Fibroblast of lung (primary cell): ENCODE results near the gene MTRF1. TPM values are rescaled to one million over a fixed set of nuclear protein-coding genes. Genes with fewer than 3 reads are reported as not detected.

Experiments used
- DNase-seq, 2 donors: peaks; one replicate each; pipeline versions ENCODE4 v3.0.0 to v3.0.0-alpha.2; 2010; ENCODE audit warnings: low read depth in 2 of 2
- H2AFZ ChIP-seq: 2 replicates; pipeline ENCODE4 v1.5.1; 2012; ENCODE audit warnings: low read length, control low read depth, inconsistent platforms
- H3K27ac ChIP-seq: 2 replicates; pipeline ENCODE4 v1.5.1; 2011; ENCODE audit warnings: low read length, control low read depth; ENCODE audit not compliant: insufficient read depth
- H3K27me3 ChIP-seq: 2 replicates; pipeline ENCODE4 v1.5.1; 2011; ENCODE audit warnings: mild to moderate bottlenecking, low read length; ENCODE audit not compliant: control insufficient read depth, insufficient read depth
- H3K36me3 ChIP-seq: 2 replicates; pipeline ENCODE4 v1.5.1; 2011; ENCODE audit warnings: low read length; ENCODE audit not compliant: control insufficient read depth, insufficient read depth
- H3K4me1 ChIP-seq: 2 replicates; pipeline ENCODE4 v1.5.1; 2011; ENCODE audit warnings: low read length; ENCODE audit not compliant: control insufficient read depth, insufficient read depth; ENCODE audit errors: extremely low read depth
- H3K4me2 ChIP-seq: 2 replicates; pipeline ENCODE4 v1.5.1; 2011; ENCODE audit warnings: low read length, control low read depth; ENCODE audit not compliant: insufficient read depth; ENCODE audit errors: extremely low read depth
- H3K4me3 ChIP-seq, 4 experiments: fragments of 200-600 bp in 1 of 4; sonication (generic) in 1 of 4; replicated peaks in 1 of 4; 2 replicates each; pipeline ENCODE4 v1.5.1; 2011 to 2016; ENCODE audit warnings: low read length in 4 of 4, low read depth in 3 of 4, mild to moderate bottlenecking in 3 of 4, control low read depth in 2 of 4, inconsistent platforms in 1 of 4, mixed read lengths in 1 of 4; ENCODE audit not compliant: insufficient read depth in 1 of 4; ENCODE audit errors: control extremely low read depth in 1 of 4
- H3K79me2 ChIP-seq: 2 replicates; pipeline ENCODE4 v1.5.1; 2012; ENCODE audit warnings: mild to moderate bottlenecking, low read length, inconsistent platforms; ENCODE audit not compliant: control insufficient read depth, insufficient read depth
- H3K9ac ChIP-seq: 2 replicates; pipeline ENCODE4 v1.5.1; 2011; ENCODE audit warnings: mild to moderate bottlenecking, low read length, control low read depth; ENCODE audit not compliant: insufficient read depth
- H3K9me3 ChIP-seq: 2 replicates; pipeline ENCODE4 v1.5.1; 2012; ENCODE audit warnings: low read depth, low read length; ENCODE audit not compliant: control insufficient read depth, insufficient read depth
- H4K20me1 ChIP-seq: 2 replicates; pipeline ENCODE4 v1.5.1; 2011; ENCODE audit warnings: low read length; ENCODE audit not compliant: control insufficient read depth, insufficient read depth; ENCODE audit errors: extremely low read depth
- EZH2 ChIP-seq: IDR thresholded peaks from 2 replicates; pipeline ENCODE4 v1.5.1; 2012; ENCODE audit warnings: low read length, control low read depth, mild to moderate bottlenecking; ENCODE audit errors: missing control alignments
- polyA plus RNA-seq, 2 donors: library from polyadenylated mRNA; depleted of rRNA in 1 of 2; stranded (reverse) in 1 of 2; unstranded in 1 of 2; fragments of >200 nt; gene quantifications; 2 replicates each; pipeline ENCODE4 v1.2.1, GENCODE V29; 2011 to 2012; ENCODE audit warnings: missing spikeins in 1 of 2
- total RNA-seq: library from RNA; depleted of rRNA; stranded (reverse); fragments of >200 nt; gene quantifications from 2 replicates; pipeline ENCODE4 v1.2.1, GENCODE V29; 2014
- TF ChIP-seq, protein P1 (sequence below), 2 donors: IDR thresholded peaks in 1 of 2; conservative IDR thresholded peaks in 1 of 2; 1 replicate in 1 of 2; 2 replicates in 1 of 2; pipeline ENCODE4 v1.5.1; 2011 to 2012; ENCODE audit warnings: low read length in 2 of 2, control low read depth in 1 of 2, inconsistent platforms in 1 of 2, low read depth in 1 of 2, mild to moderate bottlenecking in 1 of 2

The MTRF1 gene
- total and polyA plus RNA-seq, 2 donors (not counting 1 experiment from before 2014, with no cell fraction given): 11.6 to 13.4 TPM

DNA sequence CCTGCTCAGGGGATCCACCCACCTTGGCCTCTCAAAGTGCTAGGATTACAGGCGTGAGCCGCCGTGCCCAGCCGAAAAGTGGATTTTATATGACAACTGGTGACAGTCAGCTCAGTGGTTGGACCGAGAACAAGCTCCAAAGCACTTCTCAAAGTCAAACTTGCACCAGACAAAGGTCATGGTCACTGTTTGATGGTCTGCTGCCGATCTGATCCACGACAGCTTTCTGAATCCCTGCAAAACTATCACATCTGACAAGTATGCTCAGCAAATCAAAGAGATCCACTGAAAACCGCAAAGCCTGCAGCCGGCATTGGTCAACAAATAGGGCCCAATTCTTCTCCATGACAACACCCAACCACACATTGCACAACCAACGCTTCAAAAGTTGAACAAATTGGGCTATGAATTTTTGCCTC lies 26.1 kb upstream of the MTRF1 start:
- no peaks in the 10 kb centered on the region for H3K4me1 ChIP-seq
- H2AFZ ChIP-seq: no peak overlapping the region
- TF ChIP-seq, protein P1, sequence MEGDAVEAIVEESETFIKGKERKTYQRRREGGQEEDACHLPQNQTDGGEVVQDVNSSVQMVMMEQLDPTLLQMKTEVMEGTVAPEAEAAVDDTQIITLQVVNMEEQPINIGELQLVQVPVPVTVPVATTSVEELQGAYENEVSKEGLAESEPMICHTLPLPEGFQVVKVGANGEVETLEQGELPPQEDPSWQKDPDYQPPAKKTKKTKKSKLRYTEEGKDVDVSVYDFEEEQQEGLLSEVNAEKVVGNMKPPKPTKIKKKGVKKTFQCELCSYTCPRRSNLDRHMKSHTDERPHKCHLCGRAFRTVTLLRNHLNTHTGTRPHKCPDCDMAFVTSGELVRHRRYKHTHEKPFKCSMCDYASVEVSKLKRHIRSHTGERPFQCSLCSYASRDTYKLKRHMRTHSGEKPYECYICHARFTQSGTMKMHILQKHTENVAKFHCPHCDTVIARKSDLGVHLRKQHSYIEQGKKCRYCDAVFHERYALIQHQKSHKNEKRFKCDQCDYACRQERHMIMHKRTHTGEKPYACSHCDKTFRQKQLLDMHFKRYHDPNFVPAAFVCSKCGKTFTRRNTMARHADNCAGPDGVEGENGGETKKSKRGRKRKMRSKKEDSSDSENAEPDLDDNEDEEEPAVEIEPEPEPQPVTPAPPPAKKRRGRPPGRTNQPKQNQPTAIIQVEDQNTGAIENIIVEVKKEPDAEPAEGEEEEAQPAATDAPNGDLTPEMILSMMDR (conservative IDR thresholded peaks at IDR 0.05 in 1 of 2, IDR thresholded peaks at IDR 0.05 in 1 of 2; ENCODE audit: low read depth in 1 of 2, low read length in 2 of 2): no peak
- TF ChIP-seq EZH2: no peak
- H3K9me3 ChIP-seq: no peaks in the 10 kb centered on the region
- H4K20me1 ChIP-seq: no peaks in the 10 kb centered on the region
- no peak for DNase-seq
- no peaks in the 10 kb centered on the region for H3K36me3 ChIP-seq
- H3K9ac ChIP-seq: no peak overlapping the region
- H3K27ac ChIP-seq: no peak overlapping the region
- H3K4me2 ChIP-seq: no peak overlapping the region
- H3K27me3 ChIP-seq: no peaks in the 10 kb centered on the region
- H3K4me3 ChIP-seq: no peak overlapping the region
- no peaks in the 10 kb centered on the region for H3K79me2 ChIP-seq

DNA sequence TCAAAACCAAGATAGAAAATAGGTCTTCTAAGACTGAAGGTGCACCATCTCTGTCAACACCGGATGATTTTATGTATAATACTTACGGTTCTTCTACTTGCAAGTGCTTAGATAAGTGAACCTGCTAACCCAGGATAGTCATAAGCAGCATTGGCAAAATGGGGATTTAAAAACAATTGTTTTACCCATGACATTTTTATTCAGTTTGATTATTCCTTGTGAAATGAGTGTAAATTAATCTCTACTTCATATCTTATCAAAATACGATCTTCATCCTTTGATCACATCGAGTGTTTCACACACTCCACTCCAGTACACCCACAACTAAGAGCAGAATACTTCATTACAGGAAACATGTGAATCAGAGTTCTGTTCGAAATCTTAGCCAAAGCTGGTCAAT lies 23.0 kb upstream of the MTRF1 start:
- no peak overlapping the region for H3K27ac ChIP-seq
- no peak overlapping the region for H3K4me3 ChIP-seq
- H3K4me1 ChIP-seq: no peaks in the 10 kb centered on the region
- TF ChIP-seq, protein P1 (conservative IDR thresholded peaks at IDR 0.05 in 1 of 2, IDR thresholded peaks at IDR 0.05 in 1 of 2; ENCODE audit: low read depth in 1 of 2, low read length in 2 of 2): no peak
- no peak for TF ChIP-seq EZH2
- no peaks in the 10 kb centered on the region for H3K79me2 ChIP-seq
- no peaks in the 10 kb centered on the region for H3K36me3 ChIP-seq
- H2AFZ ChIP-seq: no peak overlapping the region
- H3K9ac ChIP-seq: no peak overlapping the region
- no peak overlapping the region for H3K4me2 ChIP-seq
- H3K9me3 ChIP-seq: no peaks in the 10 kb centered on the region
- no peaks in the 10 kb centered on the region for H4K20me1 ChIP-seq
- no peak for DNase-seq
- H3K27me3 ChIP-seq: no peaks in the 10 kb centered on the region

DNA sequence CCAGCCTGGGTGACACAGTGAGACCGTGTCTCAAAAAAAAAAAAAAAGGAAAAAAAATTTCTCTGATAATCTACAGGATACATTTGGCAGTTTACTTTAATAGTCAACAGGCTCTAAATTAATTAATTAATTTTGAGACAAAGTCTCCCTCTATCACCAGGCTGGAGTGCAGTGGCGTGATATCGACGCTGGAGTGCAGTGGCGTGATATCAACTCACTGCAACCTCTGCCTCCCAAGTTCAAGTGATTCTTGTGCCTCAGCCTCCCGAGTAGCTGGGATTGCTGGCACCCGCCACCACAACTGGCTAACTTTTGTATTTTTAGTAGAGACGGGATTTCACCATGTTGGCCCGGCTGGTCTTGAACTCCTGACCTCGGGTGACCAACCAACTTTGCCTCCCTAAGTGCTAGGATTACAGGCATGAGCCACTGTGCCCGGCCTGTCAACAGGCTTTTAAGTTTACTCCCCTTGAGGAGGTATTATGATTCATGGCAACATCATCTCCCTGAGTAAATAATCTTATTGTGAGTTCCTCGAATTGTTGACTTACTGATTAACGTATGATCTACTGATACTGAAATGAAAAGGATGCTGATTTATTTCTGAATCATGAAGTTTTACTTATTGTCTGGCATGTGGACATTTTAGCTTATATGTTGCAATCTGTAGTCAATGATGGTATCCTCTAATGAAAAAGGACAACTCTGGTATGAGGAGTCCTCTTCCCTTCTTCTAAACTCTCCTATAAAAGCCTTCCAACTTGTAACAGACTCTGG lies 21.3 kb upstream of the MTRF1 start:
- no peak overlapping the region for H2AFZ ChIP-seq
- H3K79me2 ChIP-seq: no peaks in the 10 kb centered on the region
- no peaks in the 10 kb centered on the region for H4K20me1 ChIP-seq
- no peaks in the 10 kb centered on the region for H3K4me1 ChIP-seq
- no peak overlapping the region for H3K4me2 ChIP-seq
- H3K27me3 ChIP-seq: no peaks in the 10 kb centered on the region
- no peaks in the 10 kb centered on the region for H3K9me3 ChIP-seq
- peak; percentile 48 to 80 for DNase-seq
- H3K27ac ChIP-seq: no peak overlapping the region
- no peaks in the 10 kb centered on the region for H3K36me3 ChIP-seq
- no peak overlapping the region for H3K4me3 ChIP-seq
- TF ChIP-seq EZH2: no peak
- TF ChIP-seq, protein P1 (conservative IDR thresholded peaks at IDR 0.05 in 1 of 2, IDR thresholded peaks at IDR 0.05 in 1 of 2; ENCODE audit: low read depth in 1 of 2, low read length in 2 of 2): no peak
- H3K9ac ChIP-seq: no peak overlapping the region
